GM19043 (cell line): ENCODE measurements around the gene GSTM5.
"Not testable (repeated sequence)": the region's sequence is repeated elsewhere in the genome, so short reads cannot be mapped to it uniquely, and the experiment has no call there.

Source experiments
- ATAC-seq: cut with Tn5 transposase; IDR thresholded peaks from one replicate; pipeline ENCODE4 v1.9.1; 2021; ENCODE audit warnings: low read depth; ENCODE audit not compliant: unreplicated experiment

The GSTM5 gene

DNA sequence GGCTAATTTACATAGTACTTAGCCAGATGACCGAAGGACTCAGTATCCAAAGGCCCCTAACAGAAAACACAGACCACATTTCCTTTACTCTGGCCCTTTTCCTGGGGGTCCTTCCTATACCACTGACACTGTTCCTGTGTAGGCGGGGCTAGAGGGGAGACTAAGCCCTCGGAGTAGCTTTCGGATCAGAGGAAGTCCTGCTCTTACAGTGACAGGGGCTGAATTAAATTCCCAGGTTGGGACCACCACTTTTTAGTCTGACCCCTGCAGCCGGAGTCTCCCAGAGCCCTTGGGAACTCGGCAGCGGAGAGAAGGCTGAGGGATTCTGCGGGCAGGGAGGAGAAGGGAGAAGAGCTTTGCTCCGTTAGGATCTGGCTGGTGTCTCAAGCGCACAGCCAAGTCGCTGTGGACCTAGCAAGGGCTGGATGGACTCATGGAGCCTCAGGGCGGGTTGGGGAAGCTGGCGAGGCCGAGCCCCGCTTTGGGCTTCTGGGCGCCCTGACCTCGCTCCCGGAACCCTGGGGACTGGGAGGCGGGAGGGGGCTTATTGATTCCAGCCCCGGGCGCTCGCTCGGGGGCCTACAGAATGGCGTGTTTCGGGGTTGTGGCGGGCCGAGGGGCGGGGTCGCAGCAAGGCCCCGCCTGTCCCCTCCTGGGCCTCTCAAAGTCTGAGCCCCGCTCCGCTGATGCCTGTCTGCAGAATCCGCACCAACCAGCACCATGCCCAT is at the start of gene GSTM5:
Gene GSTM5 (plus strand): TSS at position 659 of the 728 bp plus-strand sequence. CDS start 62 bp downstream, at position 721.
- not testable (repeated sequence) for ATAC-seq

DNA sequence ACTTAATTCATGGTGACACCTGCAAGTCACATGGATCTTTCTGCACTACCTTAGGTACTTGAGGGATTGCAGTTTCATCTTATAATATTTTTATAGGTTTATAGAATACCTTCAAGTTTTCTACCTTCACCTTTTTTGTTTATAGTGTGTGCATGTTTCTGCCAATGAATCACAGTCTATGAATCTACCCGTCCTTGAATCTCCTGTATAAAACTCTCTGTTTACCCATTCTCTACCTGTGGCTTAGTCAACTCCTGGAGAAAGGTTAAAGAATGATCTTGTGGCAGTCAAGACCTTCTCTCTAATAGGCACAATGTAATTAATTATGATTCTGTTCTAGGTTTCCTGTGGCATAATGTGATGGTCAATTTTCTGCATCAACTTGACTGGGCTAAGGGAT is 47.4 kb upstream of the GSTM5 start:
- no peak for ATAC-seq

- ATAC-seq, result peak; percentile 92
Measured at GRCh38 chr1:109667452-109668122, 44.5 kb upstream of the GSTM5 start, which contains the start of gene GSTM2. Gene GSTM2 (plus strand): TSS chr1:109668057. CDS start chr1:109668116, 59 bp downstream.

- no peak for ATAC-seq
Measured at GRCh38 chr1:109668123-109668775, 43.8 kb upstream of the GSTM5 start.

GRCh38 chr1:109669246-109669948 is 42.7 kb upstream of the GSTM5 start:
- ATAC-seq, result no peak

DNA sequence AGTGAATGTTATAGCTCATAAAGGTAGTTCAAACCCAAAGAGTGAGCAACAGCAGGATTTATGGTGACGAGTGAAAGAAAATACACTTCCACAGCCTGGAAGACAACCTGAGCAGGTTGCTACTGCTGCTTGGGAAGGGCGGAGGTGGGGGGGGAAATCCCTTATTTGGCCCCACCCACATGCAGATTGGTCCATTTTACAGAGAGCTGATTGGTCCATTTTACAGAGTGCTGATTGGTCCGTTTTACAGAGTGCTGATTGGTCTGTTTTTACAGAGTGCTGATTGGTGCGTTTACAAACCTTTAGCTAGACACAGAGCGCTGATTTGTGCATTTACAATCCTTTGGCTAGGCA is 42.1 kb upstream of the GSTM5 start:
- ATAC-seq, result not testable (repeated sequence)

- no peak for ATAC-seq
Measured at GRCh38 chr1:109671067-109671466, 41.0 kb upstream of the GSTM5 start.

- not testable (repeated sequence) for ATAC-seq
Measured at GRCh38 chr1:109673861-109674260, 38.2 kb upstream of the GSTM5 start.

DNA sequence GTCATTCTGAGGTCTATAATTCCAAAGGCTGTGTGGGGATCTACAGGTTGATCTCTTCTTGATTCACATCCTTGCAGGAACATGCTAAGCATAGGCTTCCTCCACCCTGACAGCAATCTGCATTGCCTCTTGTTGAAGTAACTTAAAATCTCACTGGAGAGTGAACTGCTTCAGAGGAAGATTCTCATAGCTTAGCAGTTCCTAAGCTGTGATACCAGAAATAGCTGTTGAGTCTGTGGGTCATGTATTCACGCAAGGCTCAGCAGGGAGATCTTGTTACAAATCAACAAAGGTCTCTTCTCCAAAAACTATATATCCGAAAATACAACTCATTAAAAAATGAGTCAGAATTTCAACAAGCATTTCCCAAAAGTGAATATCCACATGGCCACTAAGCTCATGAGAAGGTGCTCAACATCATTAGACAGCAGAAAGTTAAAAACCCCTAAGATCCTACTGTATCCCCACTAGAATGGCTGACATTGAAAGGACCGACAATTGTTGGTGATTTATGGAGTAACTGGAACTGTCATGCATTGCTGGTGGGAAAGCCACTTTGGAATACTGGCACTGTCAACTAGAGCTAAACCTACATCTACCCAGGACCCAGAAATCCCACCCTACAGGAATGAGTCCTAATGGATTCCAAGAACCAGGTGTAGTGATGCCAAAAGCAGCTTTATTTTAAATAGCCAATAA is 35.2 kb upstream of the GSTM5 start:
- ATAC-seq, result not testable (repeated sequence)

- no peak for ATAC-seq
Measured at GRCh38 chr1:109677459-109677858, 34.6 kb upstream of the GSTM5 start.

DNA sequence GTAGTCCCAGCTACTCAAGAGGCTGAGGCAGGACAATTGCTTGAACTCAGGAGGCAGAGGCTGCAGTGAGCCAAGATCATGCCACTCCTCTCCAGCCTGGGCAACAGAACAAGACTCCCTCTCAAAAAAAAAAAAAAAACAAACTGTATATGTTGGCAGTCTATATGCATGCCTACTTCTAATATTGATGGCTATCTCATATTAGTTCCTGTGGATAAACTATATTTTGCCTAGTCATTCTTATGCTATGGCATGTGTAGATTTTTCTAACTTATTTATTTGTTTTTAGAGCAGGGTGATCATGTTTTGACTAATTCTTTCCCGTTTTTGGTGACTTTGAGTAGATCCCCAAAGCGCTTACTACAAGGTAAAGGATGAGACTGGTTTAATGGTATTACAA is 33.4 kb upstream of the GSTM5 start:
- ATAC-seq, result not testable (repeated sequence)

GRCh38 chr1:109684777-109685176 is 27.3 kb upstream of the GSTM5 start:
- not testable (repeated sequence) for ATAC-seq

DNA sequence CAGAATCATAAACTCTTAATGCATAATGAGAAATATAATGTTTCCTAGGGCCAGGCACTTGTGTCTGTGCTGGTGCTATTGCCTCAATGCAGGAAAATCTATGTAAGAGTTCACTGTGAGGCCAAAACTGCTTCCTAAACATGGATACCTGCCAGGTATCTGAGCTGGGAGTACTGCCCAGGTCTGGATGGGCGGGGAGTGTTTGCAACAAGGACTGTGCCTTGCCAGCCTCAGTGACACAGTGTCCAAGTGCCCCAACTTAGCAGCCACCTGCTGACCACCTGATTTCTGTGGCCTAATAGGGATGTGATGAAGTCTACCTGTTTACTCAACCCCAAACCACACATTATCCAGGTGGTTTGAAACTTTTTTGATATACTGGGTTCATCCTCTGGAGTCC is 26.7 kb upstream of the GSTM5 start:
- ATAC-seq, result not testable (repeated sequence)

DNA sequence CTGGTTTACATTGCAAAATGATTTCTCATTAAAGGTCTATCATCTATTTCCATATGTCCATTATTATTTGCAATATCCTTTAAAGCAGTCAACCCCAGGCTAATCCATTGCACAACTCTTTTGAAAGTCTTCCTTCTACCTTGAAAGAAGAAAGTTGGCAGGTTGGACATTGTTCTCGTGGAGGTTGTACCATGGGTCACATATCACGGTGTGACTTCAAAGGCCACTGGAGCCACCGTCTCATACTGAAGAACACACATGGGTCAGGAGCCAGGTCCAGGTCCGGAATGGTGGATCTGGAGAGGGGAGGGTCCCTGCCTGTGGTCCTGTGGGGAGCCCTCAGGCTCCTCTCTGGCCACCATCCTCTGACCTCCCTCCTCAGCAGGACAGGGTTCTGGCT is 26.2 kb upstream of the GSTM5 start:
- not testable (repeated sequence) for ATAC-seq

- peak; percentile 17 for ATAC-seq
Measured at GRCh38 chr1:109687109-109687508, 24.9 kb upstream of the GSTM5 start.

GRCh38 chr1:109687641-109688499 is 24.2 kb upstream of the GSTM5 start, which contains the start of gene GSTM1:
Gene GSTM1 (plus strand): TSS chr1:109687817. CDS start chr1:109687874, 57 bp downstream.
- peak; percentile 94 for ATAC-seq

DNA sequence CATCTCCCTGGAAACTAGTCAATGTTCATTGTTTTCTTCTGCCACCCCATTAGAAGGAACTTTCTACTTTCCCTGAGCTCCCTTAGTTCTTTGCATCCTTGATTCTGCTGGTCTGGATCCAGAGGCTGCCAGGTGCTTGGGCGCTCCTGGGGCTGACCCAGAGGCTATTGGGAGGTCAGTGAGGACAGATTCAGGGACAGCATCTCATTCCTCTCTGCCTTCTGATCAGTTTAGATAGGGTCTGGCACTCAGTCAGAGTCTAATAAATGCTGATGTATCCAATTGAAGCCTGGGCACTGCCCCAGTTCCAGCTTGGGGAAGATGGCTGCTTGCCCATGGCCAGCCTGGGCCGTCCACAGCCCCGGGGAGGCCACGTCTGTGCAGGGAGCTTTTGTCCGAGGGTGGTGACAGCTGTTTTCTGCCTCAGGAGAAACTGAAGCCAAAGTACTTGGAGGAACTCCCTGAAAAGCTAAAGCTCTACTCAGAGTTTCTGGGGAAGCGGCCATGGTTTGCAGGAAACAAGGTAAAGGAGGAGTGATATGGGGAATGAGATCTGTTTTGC is 22.1 kb upstream of the GSTM5 start:
- no peak for ATAC-seq

- ATAC-seq, result no peak
Measured at GRCh38 chr1:109691759-109692158, 20.3 kb upstream of the GSTM5 start.

- not testable (repeated sequence) for ATAC-seq
Measured at GRCh38 chr1:109694400-109694799, 17.7 kb upstream of the GSTM5 start.
